ENCODE data around the gene ODR4.
"Not testable (repeated sequence)": the region's sequence is repeated elsewhere in the genome, so short reads cannot be mapped to it uniquely, and the experiment has no call there.

ODR4 gene

DNA sequence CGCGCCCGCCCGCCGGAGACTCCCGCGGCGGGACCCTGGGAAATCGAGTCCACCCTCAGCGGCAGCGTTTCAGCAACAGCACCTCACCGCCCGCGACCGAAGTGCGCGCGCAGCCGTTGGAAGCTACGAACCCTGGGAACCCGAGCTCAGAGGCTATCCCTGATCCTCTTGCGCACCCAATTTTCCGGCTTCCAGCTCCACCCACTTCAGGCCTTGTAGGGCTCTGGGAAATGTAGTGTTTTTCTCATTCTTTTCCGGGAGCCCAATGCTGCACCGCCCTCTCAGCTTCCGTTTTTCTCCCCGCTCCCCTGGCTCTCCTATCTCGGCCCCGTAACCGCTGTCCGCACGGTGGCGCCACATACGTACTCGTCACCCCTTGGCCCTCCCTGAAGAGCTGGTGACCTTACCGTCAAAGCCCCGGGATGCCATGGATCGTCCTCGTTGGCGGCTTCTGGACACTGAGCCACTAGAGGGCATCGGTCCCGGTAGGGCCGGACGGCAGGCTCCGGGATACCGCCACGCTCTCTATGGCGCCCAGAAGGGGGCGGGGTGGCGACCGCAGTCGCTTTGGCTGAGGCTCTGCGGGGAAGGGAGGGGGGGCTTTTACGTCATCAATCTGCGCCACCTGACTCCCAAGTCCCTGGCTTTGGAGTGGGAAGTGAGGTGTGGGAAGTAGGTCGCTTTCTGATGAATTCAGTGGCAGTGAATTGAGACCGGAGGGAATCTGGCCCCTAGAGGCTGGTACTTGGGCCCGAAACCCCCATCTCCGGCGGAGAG is at the start of gene ODR4, which contains the start of gene TPR:
Gene ODR4 (plus strand): TSS at position 687 of the 777 bp plus-strand sequence. CDS start 3,948 bp downstream, outside the sequence.
Gene TPR (minus strand): TSS at position 102 of the 777 bp plus-strand sequence. CDS start 225 bp downstream, outside the sequence.
- DNase-seq = peak; percentile 96

GRCh38 chr1:186326009-186326408 is 49.6 kb upstream of the ODR4 start:
- no peak for DNase-seq

- no peak for DNase-seq
Observed at GRCh38 chr1:186327331-186327730, 48.3 kb upstream of the ODR4 start.

- no peak for DNase-seq
Observed at GRCh38 chr1:186330758-186331157, 44.9 kb upstream of the ODR4 start.

GRCh38 chr1:186337554-186337953 is 38.1 kb upstream of the ODR4 start:
- no peak for DNase-seq

DNA sequence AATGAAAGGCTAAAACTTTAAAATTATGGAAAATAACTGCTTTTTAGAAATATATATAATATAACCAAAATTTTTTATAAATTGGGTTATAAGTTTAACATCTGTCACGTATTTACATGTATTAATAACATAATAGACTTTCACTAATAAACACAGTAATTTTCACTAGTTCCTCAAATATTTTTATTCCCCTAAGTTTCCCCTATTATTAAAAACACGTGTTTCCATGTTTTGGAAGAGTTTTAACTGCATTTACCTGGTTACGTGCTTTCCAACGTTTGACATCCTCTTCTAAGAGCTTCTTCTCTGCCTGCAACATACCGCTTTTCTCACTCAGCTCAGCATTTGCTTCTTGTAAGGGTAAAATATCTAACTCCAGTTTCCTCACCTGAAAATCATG is 34.9 kb upstream of the ODR4 start:
- no peak for DNase-seq

GRCh38 chr1:186347837-186348691 is 27.6 kb upstream of the ODR4 start:
- DNase-seq = not testable (repeated sequence)

DNA sequence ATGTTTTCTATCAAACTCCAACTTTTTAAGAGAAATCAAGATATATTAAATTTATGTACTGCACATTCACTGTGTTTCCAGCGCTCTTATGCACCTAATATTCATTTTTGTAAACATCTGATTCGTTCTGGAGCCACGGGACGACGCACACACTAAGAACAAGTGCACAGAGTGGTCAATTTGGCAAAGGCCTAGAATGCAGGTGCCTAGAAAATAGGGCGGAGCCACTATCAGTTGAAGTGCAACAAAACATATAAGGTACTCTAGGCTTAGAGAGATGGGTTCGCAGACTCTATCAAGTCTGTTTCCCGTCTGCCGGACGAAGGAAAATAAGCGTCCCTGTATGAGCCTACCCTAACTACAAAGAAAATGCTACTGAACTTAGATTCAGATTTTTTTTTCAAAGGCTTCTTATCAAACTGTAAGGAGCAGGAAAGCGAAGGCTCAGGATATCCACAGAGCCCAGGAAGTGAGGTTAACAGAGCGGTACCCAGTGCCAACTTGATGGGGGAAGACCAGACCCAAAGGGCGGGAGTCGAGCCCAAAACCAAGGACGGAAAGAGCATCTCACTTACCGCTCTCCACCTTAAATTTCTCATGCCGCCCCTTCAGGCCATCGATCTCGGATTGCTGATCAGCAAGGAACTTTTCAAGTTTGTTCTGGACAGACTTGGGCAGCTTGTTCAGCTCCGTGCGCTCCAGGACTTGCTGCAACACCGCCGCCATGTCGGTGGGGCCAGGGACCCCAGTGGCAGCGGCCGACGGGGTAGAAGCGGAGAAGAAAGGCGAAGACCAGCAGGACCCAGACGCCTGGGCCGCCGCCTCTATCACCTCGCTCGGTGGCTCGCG is 1.1 kb upstream of the ODR4 start:
- no peak for DNase-seq

DNA sequence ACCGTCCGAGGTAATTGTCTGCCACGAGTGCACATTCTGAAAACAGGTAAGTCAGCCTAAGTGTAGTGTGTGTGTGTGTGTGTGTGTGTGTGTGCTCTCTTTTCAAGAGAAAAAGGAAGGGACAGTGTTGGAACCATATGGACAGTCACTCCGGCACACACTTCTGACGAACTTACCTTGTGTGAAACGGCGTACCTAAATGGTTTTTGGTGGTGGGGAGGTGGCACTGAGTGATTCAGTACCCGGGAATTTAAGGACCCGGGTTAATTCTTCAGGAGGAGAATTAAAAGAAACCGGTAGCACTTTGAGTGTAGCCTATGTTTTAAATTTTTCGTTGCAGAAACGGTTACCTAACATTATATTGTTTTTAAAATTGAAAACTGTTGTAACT is 286 bp downstream of the ODR4 start:
- no peak for DNase-seq

DNA sequence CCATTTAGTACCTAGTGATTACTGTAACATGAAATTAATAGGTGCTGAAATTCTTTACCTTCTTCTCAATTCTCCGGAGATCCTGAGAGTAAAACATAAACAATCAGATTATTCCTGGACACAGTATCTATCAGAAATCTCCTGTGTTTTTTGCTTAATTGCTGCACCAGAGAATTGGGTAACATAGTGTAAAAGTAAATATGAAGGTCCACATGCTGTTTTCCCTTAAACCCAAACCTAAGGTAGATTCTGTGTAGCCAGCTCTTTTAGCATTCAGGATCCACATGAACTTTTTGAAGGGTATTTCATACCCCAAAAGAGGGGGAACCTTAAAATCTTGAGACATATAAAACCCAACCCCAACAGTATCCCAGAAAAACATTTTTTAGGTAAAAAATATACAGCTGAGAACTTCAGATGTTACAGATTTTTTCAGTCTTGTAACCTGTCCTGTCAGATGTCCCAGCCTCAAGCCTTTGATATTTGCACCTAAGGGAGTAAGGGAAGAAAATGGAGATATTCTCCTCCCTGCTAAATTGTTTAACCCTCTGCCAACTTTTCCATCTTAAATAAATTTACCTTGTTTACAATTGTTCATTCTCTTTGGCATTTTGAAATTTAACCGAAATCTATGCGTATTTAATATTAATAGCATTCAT is 11.2 kb downstream of the ODR4 start:
- no peak for DNase-seq

GRCh38 chr1:186390925-186391324 is 15.3 kb downstream of the ODR4 start:
- DNase-seq = no peak

DNA sequence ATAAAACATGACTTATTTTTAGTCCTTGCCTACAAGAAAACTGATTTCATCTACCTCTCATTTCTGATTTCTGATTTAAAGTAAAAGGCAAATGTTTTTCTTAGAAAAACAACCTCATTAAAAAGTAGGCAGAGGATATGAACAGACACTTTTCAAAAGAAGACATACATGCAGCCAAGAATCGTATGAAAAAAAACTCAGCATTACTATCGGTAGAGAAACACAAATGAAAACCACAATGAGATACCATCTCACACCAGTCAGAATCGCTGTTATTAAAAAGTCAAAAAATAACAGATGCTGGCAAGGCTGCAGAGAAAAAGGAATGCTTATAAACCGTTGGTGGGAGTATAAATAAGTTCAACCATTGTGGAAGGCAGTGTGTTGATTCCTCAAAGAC is 16.2 kb downstream of the ODR4 start:
- DNase-seq = no peak

- DNase-seq = not testable (repeated sequence)
Observed at GRCh38 chr1:186392711-186393110, 17.1 kb downstream of the ODR4 start.

DNA sequence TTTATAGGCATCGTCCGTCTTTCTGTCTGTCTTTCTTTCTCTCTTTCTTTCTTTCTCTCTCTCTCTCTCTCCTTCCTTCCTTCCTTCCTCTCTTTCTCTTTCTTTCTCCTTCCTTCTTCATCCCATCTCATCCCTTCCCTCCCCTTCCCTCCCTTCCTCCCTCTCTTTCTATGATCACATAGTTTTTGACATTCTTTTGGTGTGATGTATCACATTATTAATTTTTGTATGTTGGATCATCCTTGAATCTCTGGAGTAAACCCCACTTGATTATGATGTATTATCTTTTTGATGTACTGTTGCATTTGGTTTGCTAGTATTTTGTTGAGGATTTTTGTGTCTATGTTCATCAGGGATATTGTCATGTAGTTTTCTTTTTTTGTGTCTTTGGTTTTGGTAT is 25.8 kb downstream of the ODR4 start:
- not testable (repeated sequence) for DNase-seq

DNA sequence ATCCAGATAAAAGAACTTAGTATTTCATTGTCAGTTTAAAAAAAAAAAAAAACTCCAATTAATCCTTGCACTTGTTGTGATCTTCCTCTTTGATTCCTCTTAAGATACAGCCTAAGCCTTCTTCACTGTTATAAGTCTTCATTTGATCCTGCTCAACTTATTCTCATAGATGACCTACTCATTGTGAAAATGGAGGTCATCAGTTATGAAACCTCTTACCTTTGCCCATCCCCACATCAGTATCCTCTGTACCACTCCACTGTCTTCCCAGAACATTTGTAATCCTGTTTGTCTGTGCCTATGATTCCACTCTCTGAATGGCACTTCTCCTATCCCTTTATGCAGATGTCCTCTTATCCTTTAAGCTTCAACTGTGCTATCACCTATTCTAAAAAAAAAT is 28.0 kb downstream of the ODR4 start:
- no peak for DNase-seq

- DNase-seq = no peak
Observed at GRCh38 chr1:186404454-186405051, 28.9 kb downstream of the ODR4 start.

- no peak for DNase-seq
Observed at GRCh38 chr1:186409091-186409490, 33.5 kb downstream of the ODR4 start.

DNA sequence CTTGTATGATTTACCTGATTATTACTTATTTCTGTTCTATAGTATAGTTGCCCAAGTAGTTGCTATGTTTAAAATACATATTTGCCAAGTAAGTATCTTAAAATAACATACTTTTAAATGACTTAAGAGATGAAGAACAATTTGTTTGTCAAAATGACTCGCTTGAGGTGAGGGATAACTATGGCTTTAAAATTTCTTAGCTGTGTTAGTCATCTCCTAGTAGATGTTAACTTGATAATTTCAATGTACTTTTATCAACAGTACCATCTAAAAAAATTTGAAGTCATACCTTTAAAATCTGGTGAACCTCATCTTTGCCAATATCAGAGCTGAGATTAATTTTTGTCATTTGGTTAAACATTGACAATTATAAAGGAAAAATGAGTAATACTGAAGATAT is 37.7 kb downstream of the ODR4 start:
- no peak for DNase-seq

DNA sequence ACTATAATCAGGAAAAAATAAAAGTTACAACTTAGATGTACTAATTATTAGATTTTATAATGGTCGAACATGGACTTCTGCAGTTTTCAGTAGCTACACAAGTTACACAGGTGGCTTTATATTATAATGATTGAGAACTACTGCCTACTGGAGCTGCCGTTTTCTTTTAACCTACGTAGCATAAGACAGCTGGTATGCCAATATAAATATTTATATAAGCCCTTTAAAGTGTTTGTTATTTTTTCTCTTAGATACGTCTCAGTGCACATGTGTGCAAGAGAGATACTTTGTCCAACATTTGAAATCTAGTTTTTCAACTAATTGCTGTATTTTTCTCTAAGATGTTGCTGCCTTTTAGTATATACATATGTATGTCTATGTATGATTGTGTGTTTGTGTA is 42.9 kb downstream of the ODR4 start:
- DNase-seq = no peak

DNA sequence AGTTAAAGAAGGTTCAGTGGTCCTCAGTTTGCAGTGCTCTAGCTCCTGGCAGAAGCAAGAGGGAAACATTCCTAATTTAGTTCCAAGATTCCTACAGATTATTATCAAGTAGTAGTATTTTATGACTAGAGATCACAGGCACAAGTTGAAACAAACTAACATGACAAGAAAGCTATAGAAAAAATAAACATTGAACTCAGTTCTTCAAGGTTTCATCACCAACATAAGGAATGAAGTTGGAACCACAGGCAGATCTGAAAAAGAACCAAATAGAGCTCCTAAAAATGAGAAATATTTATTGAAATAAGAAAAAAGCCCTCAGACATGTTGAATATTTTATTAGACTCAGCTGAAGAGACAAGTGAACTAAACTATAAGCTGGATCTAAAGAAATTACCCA is 44.7 kb downstream of the ODR4 start:
- DNase-seq = no peak

DNA sequence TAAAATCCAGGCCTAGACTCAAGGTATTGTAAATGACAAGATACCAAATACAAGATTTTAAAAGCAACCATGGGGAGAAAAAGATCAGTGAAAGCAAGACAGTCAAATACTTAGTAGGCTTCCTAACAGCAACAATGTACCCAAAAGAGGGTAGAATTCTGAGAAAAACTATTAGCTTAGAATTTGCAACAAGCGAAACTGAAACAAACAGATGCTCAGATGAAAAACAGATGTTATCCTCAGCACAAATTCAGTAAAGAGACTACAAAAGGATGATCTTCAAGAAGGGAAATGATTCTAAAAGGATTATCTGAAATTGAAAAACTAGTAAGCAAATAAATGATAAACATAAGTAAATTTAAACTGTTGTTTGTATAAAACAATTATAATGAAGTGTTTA is 45.3 kb downstream of the ODR4 start:
- DNase-seq = no peak

DNA sequence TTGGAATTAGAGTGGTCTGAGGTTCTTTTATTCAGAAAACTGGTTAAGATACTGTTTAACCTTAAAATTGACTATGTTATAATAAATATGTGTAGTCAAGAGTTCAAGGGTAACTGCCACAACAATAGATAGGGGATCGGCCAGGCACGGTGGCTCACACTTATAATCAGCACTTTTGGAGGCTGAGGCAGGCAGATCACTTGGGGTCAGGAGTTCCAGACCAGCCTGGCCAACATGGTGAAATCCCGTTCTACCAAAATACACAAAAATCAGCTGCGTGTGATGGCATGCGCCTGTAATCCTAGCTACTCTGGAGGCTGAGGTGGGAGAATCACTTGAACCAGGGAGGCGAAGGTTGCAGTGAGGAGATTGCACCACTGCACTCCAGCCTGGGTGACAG is 45.8 kb downstream of the ODR4 start:
- no peak for DNase-seq

Measured in NCI-H1417 treated with DMSO at 0.1 percent for 48 hours (cell line).